Endothelial cell of umbilical vein (primary cell): ENCODE measurements around the gene GBF1. TPM values are rescaled to one million over a fixed set of nuclear protein-coding genes. Genes with fewer than 3 reads are reported as not detected.

Source experiments
- BruUV-seq: library from RNA; stranded (reverse); fragments of 400-500 nt; replicated peaks from 2 replicates; lab custom pipeline; 2021; lab: Mats Ljungman, UMichigan
- CTCF ChIA-PET: fragments of 300-600, 350-600 bp; sonication (Branson Sonifier 250); formaldehyde crosslinking; loops from one replicate; lab custom pipeline; 2021; ENCODE audit warnings: antibody characterized with exemption, inconsistent platforms; lab: Charles Lee
- POLR2A ChIA-PET: fragments of 300-600, 350-600 bp; sonication (Branson Sonifier 250); formaldehyde crosslinking; loops from one replicate; lab custom pipeline; 2021; ENCODE audit warnings: antibody characterized with exemption, inconsistent platforms; lab: Charles Lee
- DNase-seq: peaks from one replicate; pipeline ENCODE4 v3.0.0-alpha.2; 2011; ENCODE audit warnings: low read depth, low spot score
- FAIRE-seq: peaks from 2 replicates; lab custom pipeline; 2011; peaks lifted over from hg19 to GRCh38; lab: Jason Lieb, UNC
- H2AFZ ChIP-seq: 2 replicates; pipeline ENCODE4 v1.6.0; 2012; ENCODE audit warnings: low read depth, low read length, control low read depth, inconsistent platforms
- H3K27ac ChIP-seq: 2 replicates; pipeline ENCODE4 v1.5.1; 2011; ENCODE audit warnings: low read depth, mild to moderate bottlenecking, control low read depth, low read length, moderate library complexity; ENCODE audit not compliant: insufficient read depth
- H3K27me3 ChIP-seq, 2 experiments: 2 replicates each; pipeline versions ENCODE4 v1.6.0 to v1.6.1; 2011; ENCODE audit warnings: low read length in 2 of 2, mixed read lengths in 1 of 2; ENCODE audit not compliant: control insufficient read depth in 2 of 2, insufficient read depth in 2 of 2
- H3K36me3 ChIP-seq, 2 experiments: 2 replicates in 1 of 2; 3 replicates in 1 of 2; pipeline ENCODE4 v1.5.1; 2011; ENCODE audit warnings: low read length in 2 of 2, mild to moderate bottlenecking in 1 of 2, moderate library complexity in 1 of 2; ENCODE audit not compliant: control insufficient read depth in 2 of 2, insufficient read depth in 2 of 2; ENCODE audit errors: extremely low read depth in 1 of 2
- H3K4me1 ChIP-seq: 3 replicates; pipeline ENCODE4 v1.5.1; 2011; ENCODE audit warnings: mild to moderate bottlenecking, low read length; ENCODE audit not compliant: control insufficient read depth, insufficient read depth; ENCODE audit errors: extremely low read depth
- H3K4me2 ChIP-seq: 2 replicates; pipeline ENCODE4 v1.6.1; 2011; ENCODE audit warnings: low read length, control low read depth, mixed read lengths; ENCODE audit not compliant: insufficient read depth
- H3K4me3 ChIP-seq, 3 experiments: fragments of 200-600 bp in 1 of 3; sonication (generic), shearing (Covaris generic) in 1 of 3; replicated peaks in 1 of 3; 2 replicates each; pipeline ENCODE4 v1.5.1; 2011 to 2016; ENCODE audit warnings: control low read depth in 3 of 3, low read length in 3 of 3, mild to moderate bottlenecking in 2 of 3, inconsistent platforms in 1 of 3, low read depth in 1 of 3, moderate library complexity in 1 of 3; ENCODE audit not compliant: insufficient read depth in 1 of 3
- H3K79me2 ChIP-seq: 2 replicates; pipeline ENCODE4 v1.6.0; 2012; ENCODE audit warnings: low read length, inconsistent platforms; ENCODE audit not compliant: control insufficient read depth, insufficient read depth
- H3K9ac ChIP-seq: replicated peaks from 2 replicates; pipeline ENCODE3; 2011; ENCODE audit warnings: low read length, control low read depth; ENCODE audit not compliant: insufficient read depth; ENCODE audit errors: extremely low read depth
- H3K9me1 ChIP-seq: replicated peaks from 3 replicates; pipeline ENCODE4 v1.6.0; 2011; ENCODE audit warnings: mild to moderate bottlenecking, low read length; ENCODE audit not compliant: control insufficient read depth, insufficient read depth; ENCODE audit errors: extremely low read depth
- H3K9me3 ChIP-seq: replicated peaks from 2 replicates; pipeline ENCODE4 v1.5.1; 2012; ENCODE audit warnings: low read length, inconsistent platforms; ENCODE audit not compliant: control insufficient read depth, insufficient read depth
- H4K20me1 ChIP-seq: replicated peaks from 2 replicates; pipeline ENCODE3; 2011; ENCODE audit warnings: mild to moderate bottlenecking, low read length; ENCODE audit not compliant: control insufficient read depth, insufficient read depth; ENCODE audit errors: extremely low read depth
- EZH2 ChIP-seq: IDR thresholded peaks from 2 replicates; pipeline ENCODE4 v1.6.1; 2012; ENCODE audit warnings: borderline replicate concordance, low read depth, mild to moderate bottlenecking, moderate library complexity, low read length, inconsistent platforms; ENCODE audit not compliant: severe bottlenecking
- FOS ChIP-seq: IDR thresholded peaks from 2 replicates; pipeline ENCODE4 v1.6.1; 2011; ENCODE audit warnings: mild to moderate bottlenecking, low read length, moderate library complexity, borderline replicate concordance; ENCODE audit not compliant: insufficient read depth
- GATA2 ChIP-seq: IDR thresholded peaks from 2 replicates; pipeline ENCODE4 v1.7.0; 2011; ENCODE audit warnings: low read depth, mild to moderate bottlenecking, moderate library complexity, mixed read lengths, low read length; ENCODE audit not compliant: insufficient read length, insufficient read depth
- JUN ChIP-seq: IDR thresholded peaks from 2 replicates; pipeline ENCODE4 v1.6.1; 2011; ENCODE audit warnings: borderline replicate concordance, low read depth; ENCODE audit not compliant: insufficient read length, insufficient read depth
- MYC ChIP-seq: IDR thresholded peaks from one replicate; pipeline ENCODE4 v1.6.1; 2011; ENCODE audit warnings: mild to moderate bottlenecking, low read depth, low read length
- POLR2A ChIP-seq: IDR thresholded peaks from 2 replicates; pipeline ENCODE4 v1.6.1; 2012; ENCODE audit warnings: low read depth, mild to moderate bottlenecking, control low read depth, low read length
- POLR2AphosphoS5 ChIP-seq: IDR thresholded peaks from 2 replicates; pipeline ENCODE4 v1.6.1; 2012; ENCODE audit warnings: low read depth, mild to moderate bottlenecking, control low read depth, low read length, moderate library complexity; ENCODE audit not compliant: insufficient read depth
- dilution Hi-C: fragments of 300-500 bp; cut with MboI; formaldehyde crosslinking; loops from one replicate; pipeline ENCODE4 v1.15.0; 2019; ENCODE audit warnings: low sequenced_read_pairs; ENCODE audit not compliant: extremely low pct_ligation_motif_present
- intact Hi-C: fragments of 100-400 bp; cut with micrococcal nuclease; formaldehyde crosslinking; loops from one replicate; pipeline ENCODE4 v1.10.0; 2022
- polyA plus RNA-seq, 4 experiments: library from polyadenylated mRNA; depleted of rRNA in 3 of 4; stranded (reverse) in 3 of 4; unstranded in 1 of 4; fragments of >200 nt; gene quantifications; 2 replicates each; pipeline versions ENCODE4 v1.2.1 to v1.2.3, GENCODE V29; 2011 to 2012; ENCODE audit warnings: missing spikeins in 1 of 4
- total RNA-seq: library from RNA; stranded (reverse); gene quantifications from 2 replicates; pipeline ENCODE4 v1.2.3, GENCODE V29; 2021
- TF ChIP-seq, protein P1 (sequence below), 2 donors: IDR thresholded peaks; 1 replicate in 1 of 2; 2 replicates in 1 of 2; pipeline ENCODE4 v1.5.1; 2011; ENCODE audit warnings: low read length in 2 of 2, mild to moderate bottlenecking in 2 of 2, moderate library complexity in 2 of 2, control low read depth in 1 of 2, inconsistent platforms in 1 of 2, low read depth in 1 of 2; ENCODE audit not compliant: insufficient read depth in 1 of 2; ENCODE audit errors: extremely low read depth in 1 of 2
- TF ChIP-seq, protein P2 (sequence below): IDR thresholded peaks from 2 replicates; pipeline ENCODE4 v1.6.1; 2011; ENCODE audit not compliant: insufficient read depth, insufficient read length

The GBF1 gene
- total and polyA plus RNA-seq, 2 donors (not counting 3 experiments of a cell fraction or from before 2014, with no cell fraction given) = 26.0 to 49.7 TPM

DNA sequence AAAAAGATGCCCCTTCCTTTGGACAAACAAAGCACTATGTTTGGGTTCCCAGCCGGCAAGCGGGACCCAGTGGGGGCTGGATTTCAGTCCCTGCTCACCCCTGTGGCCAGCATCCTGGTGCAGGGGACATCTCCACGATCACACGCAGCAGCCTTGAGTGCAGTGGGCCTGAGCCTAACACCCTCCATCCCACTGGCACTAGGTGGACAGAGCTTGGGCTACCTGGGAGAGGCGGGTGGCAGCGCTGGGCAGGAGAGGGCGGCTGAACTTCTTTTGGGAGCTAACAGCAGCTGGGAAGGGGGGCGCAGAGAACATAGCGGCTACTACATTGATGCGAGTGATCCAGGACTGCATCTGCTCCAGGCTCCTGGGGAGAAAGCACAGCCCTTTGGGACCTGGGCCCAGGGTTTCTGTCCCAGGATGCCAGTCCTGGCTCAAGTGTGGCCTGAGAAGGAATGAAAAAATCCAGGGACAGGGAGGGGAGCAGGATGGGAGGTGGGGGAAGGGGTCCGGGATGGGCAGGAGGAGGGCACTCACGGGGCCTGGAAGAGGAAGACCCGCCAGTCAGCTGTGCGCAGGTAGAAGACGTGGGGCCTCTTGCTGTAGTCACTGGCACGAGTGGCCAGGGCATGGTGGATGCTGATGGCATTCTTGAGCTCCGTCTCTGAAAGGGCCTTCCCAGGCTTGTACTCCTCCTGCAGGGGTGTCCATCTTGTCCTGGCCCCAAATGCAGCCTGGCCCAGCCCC, 159.2 kb downstream of the GBF1 start:
- no TSS peak for BruUV-seq
- DNase-seq (no peak), FAIRE-seq (no peak)
- TF ChIP-seq POLR2AphosphoS5 (no peak), EZH2 (no peak), MYC (no peak), POLR2A (no peak), GATA2 (no peak), FOS (no peak), JUN (no peak)
- TF ChIP-seq, protein P1, sequence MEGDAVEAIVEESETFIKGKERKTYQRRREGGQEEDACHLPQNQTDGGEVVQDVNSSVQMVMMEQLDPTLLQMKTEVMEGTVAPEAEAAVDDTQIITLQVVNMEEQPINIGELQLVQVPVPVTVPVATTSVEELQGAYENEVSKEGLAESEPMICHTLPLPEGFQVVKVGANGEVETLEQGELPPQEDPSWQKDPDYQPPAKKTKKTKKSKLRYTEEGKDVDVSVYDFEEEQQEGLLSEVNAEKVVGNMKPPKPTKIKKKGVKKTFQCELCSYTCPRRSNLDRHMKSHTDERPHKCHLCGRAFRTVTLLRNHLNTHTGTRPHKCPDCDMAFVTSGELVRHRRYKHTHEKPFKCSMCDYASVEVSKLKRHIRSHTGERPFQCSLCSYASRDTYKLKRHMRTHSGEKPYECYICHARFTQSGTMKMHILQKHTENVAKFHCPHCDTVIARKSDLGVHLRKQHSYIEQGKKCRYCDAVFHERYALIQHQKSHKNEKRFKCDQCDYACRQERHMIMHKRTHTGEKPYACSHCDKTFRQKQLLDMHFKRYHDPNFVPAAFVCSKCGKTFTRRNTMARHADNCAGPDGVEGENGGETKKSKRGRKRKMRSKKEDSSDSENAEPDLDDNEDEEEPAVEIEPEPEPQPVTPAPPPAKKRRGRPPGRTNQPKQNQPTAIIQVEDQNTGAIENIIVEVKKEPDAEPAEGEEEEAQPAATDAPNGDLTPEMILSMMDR (IDR thresholded peaks at IDR 0.05; ENCODE audit: extremely low read depth in 1 of 2, insufficient read depth in 1 of 2, low read depth in 1 of 2, low read length in 2 of 2) = no peak
- TF ChIP-seq, protein P2, sequence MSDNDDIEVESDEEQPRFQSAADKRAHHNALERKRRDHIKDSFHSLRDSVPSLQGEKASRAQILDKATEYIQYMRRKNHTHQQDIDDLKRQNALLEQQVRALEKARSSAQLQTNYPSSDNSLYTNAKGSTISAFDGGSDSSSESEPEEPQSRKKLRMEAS = no peak
- dilution Hi-C loops (no loop called here), intact Hi-C loops (no loop called here)
- Histone ChIP-seq H2AFZ (no peak overlapping the region), H3K4me3 (no peak overlapping the region), H3K9me1 (no peaks in the 10 kb centered on the region), H4K20me1 (no peaks in the 10 kb centered on the region), H3K79me2 (no peaks in the 10 kb centered on the region), H3K36me3 (peaks cover 0 to 20% of the 10 kb centered on the region in 2 experiments), H3K4me1 (peaks cover 3% of the 10 kb centered on the region), H3K9me3 (no peaks in the 10 kb centered on the region), H3K27ac (no peak overlapping the region), H3K4me2 (no peak overlapping the region), H3K27me3 (peaks cover 16% of the 10 kb centered on the region in 2 experiments), H3K9ac (no peak overlapping the region)
- ChIA-PET CTCF (interaction anchor here (0.6 to 5.8 kb wide), 19 partner anchors 10 to 260 kb away, joined by 3 to 54 read pairs (median 5); partner anchors contain the start of genes CUEDC2, ELOVL3, FBXL15 and NFKB2), POLR2A (interaction anchor here (0.7 kb wide), 1 partner anchor 169 kb away, joined by 4 read pairs; no protein-coding TSS in a partner anchor)
